ENCODE measurements around the gene JHY. TPM values are rescaled to one million over a fixed set of nuclear protein-coding genes. Genes with fewer than 3 reads are reported as not detected.

The JHY gene
- total RNA-seq, 2 experiments from 2014 or later, result not detected

GRCh38 chr11:122848186-122848585 is 34.4 kb upstream of the JHY start:
- no TSS peak for BruUV-seq (replicated peaks)
- Histone ChIP-seq H4K20me1 (ENCODE audit: insufficient read depth, low read length) (no peaks in the 10 kb centered on the region), H3K4me2 (ENCODE audit: low read length) (no peak overlapping the region), H3K9me2 (ENCODE audit: insufficient read depth, low read length) (no peaks in the 10 kb centered on the region), H3K27ac (ENCODE audit: low read depth, low read length, poor library complexity, severe bottlenecking) (no peak overlapping the region), H3K4me1 (ENCODE audit: insufficient read depth, low read length, poor library complexity, severe bottlenecking) (peaks cover 15% of the 10 kb centered on the region), H3K9me3 (ENCODE audit: low read length) (no peaks in the 10 kb centered on the region), H3K36me3 (ENCODE audit: insufficient read depth, low read length) (no peaks in the 10 kb centered on the region), H2AFZ (ENCODE audit: low read length) (no peak overlapping the region), H3K79me2 (ENCODE audit: insufficient read depth, low read depth, low read length) (no peaks in the 10 kb centered on the region), H3K4me3 (ENCODE audit: low read depth, low read length, poor library complexity, severe bottlenecking) (no peak overlapping the region)
- no peak for DNase-seq (ENCODE audit: low spot score)
- intact Hi-C loops (cut with micrococcal nuclease; ENCODE audit: unreplicated experiment), result no loop called here
- CTCF ChIA-PET (ENCODE audit: unreplicated experiment), result no interaction called here
- POLR2A ChIA-PET, result no interaction called here
- TF ChIP-seq CTCF (conservative IDR thresholded peaks at IDR 0.05; ENCODE audit: low read length), result no peak
- TF ChIP-seq EZH2phosphoT487 (IDR thresholded peaks at IDR 0.05; ENCODE audit: borderline replicate concordance, low read depth, low read length), result no peak

DNA sequence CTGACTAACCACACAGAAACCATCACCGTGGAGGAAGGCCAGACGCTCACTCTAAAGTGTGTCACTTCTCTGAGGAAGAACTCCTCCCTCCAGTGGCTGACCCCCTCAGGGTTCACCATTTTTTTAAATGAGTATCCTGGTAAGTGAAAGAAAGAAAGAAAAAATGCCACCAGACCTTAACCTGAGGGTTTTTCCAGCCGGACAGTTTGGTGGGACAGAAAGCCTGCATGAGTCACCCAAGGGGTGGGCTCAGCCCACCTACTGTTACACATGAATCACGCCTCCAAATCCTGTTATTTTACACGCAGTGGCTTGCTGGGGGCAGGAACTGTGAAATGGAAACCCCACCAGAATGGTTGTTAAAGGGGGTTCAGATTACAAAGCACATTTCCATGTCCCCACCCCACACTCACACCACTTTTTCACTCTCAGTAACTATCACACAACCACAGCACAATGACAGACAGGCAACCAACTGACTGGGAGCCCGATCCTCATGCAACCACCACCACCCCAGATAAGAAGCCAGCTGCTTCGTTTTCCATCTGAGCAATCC is 32.4 kb upstream of the JHY start:
- ChIA-PET CTCF (ENCODE audit: unreplicated experiment) (no interaction called here), POLR2A (interaction anchor here (0.7 to 1.2 kb wide), 2 partner anchors 11 to 175 kb away, joined by 3 to 7 read pairs; no protein-coding TSS in a partner anchor)
- no TSS peak for BruUV-seq (replicated peaks)
- no peak overlapping the region for H2AFZ ChIP-seq (ENCODE audit: low read length)
- TF ChIP-seq CTCF (conservative IDR thresholded peaks at IDR 0.05; ENCODE audit: low read length) (no peak), EZH2phosphoT487 (IDR thresholded peaks at IDR 0.05; ENCODE audit: borderline replicate concordance, low read depth, low read length) (no peak)
- H3K4me2 ChIP-seq (ENCODE audit: low read length), result no peak overlapping the region
- no peak overlapping the region for H3K4me3 ChIP-seq (ENCODE audit: low read depth, low read length, poor library complexity, severe bottlenecking)
- peaks cover 15% of the 10 kb centered on the region for H3K4me1 ChIP-seq (ENCODE audit: insufficient read depth, low read length, poor library complexity, severe bottlenecking)
- no peak for DNase-seq (ENCODE audit: low spot score)
- no peaks in the 10 kb centered on the region for H3K9me2 ChIP-seq (ENCODE audit: insufficient read depth, low read length)
- no peaks in the 10 kb centered on the region for H3K79me2 ChIP-seq (ENCODE audit: insufficient read depth, low read depth, low read length)
- no peaks in the 10 kb centered on the region for H3K36me3 ChIP-seq (ENCODE audit: insufficient read depth, low read length)
- H3K9me3 ChIP-seq (ENCODE audit: low read length), result no peaks in the 10 kb centered on the region
- no peak overlapping the region for H3K27ac ChIP-seq (ENCODE audit: low read depth, low read length, poor library complexity, severe bottlenecking)
- no peaks in the 10 kb centered on the region for H4K20me1 ChIP-seq (ENCODE audit: insufficient read depth, low read length)
- intact Hi-C loops (cut with micrococcal nuclease; ENCODE audit: unreplicated experiment), result no loop called here

DNA sequence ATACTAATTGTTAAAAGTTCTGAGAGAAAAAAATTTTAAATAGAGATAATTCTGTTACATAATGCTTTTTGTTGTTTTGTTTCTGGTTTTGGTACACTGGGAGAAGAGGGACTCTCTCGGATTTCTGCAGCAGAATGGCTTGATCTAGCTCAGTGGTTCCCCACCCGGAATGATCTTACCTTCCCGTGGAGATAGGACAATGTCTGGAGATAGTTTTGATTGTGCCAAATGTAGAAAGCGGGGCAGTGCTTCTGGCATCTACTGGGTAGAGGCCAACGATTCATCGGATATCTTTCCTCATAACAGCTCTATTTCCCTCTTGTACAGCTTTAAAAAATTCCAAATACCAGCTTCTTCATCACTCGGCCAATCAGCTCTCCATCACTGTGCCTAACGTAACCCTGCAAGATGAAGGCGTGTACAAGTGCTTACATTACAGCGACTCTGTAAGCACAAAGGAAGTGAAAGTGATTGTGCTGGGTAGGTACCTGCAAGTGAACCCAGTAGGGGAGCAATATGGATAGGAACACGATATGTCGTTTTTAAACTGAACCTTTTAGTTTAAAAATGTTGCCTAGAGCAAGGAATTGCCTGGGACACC is 31.1 kb upstream of the JHY start:
- CTCF ChIA-PET (ENCODE audit: unreplicated experiment), result interaction anchor here (0.6 to 2.4 kb wide), 6 partner anchors 9 to 1941 kb away, joined by 3 to 16 read pairs (median 4); no protein-coding TSS in a partner anchor
- no peaks in the 10 kb centered on the region for H3K9me3 ChIP-seq (ENCODE audit: low read length)
- no peaks in the 10 kb centered on the region for H4K20me1 ChIP-seq (ENCODE audit: insufficient read depth, low read length)
- no peaks in the 10 kb centered on the region for H3K79me2 ChIP-seq (ENCODE audit: insufficient read depth, low read depth, low read length)
- no TSS peak for BruUV-seq (replicated peaks)
- peak overlapping the region; percentile 43 for H3K4me3 ChIP-seq (ENCODE audit: low read depth, low read length, poor library complexity, severe bottlenecking)
- H2AFZ ChIP-seq (ENCODE audit: low read length), result peak overlapping the region; percentile 90
- no peak overlapping the region for H3K27ac ChIP-seq (ENCODE audit: low read depth, low read length, poor library complexity, severe bottlenecking)
- H3K9me2 ChIP-seq (ENCODE audit: insufficient read depth, low read length), result no peaks in the 10 kb centered on the region
- peak; percentile 65 for DNase-seq (ENCODE audit: low spot score)
- POLR2A ChIA-PET, result interaction anchor here (0.6 to 3.2 kb wide), 12 partner anchors 11 to 556 kb away, joined by 3 to 10 read pairs (median 4); no protein-coding TSS in a partner anchor
- H3K4me2 ChIP-seq (ENCODE audit: low read length), result peak overlapping the region; percentile 58
- intact Hi-C loops (cut with micrococcal nuclease; ENCODE audit: unreplicated experiment), result no loop called here
- peaks cover 15% of the 10 kb centered on the region for H3K4me1 ChIP-seq (ENCODE audit: insufficient read depth, low read length, poor library complexity, severe bottlenecking)
- TF ChIP-seq EZH2phosphoT487 (IDR thresholded peaks at IDR 0.05; ENCODE audit: borderline replicate concordance, low read depth, low read length), result no peak
- 0 out of 2 replicates have a peak, but pooled peaks have one; percentile 17 for TF ChIP-seq CTCF (conservative IDR thresholded peaks at IDR 0.05; ENCODE audit: low read length)
- no peaks in the 10 kb centered on the region for H3K36me3 ChIP-seq (ENCODE audit: insufficient read depth, low read length)

Data from OCI-LY7 (cell line).